ENCODE measurements around the gene TMEM222. TPM values are rescaled to one million over a fixed set of nuclear protein-coding genes. Genes with fewer than 3 reads are reported as not detected.

Gene TMEM222
- total RNA-seq, 2 donors from 2014 or later, result 41.9 to 61.3 TPM

GRCh38 chr1:27372022-27372807 lies 50.3 kb downstream of the TMEM222 start:
- DNase-seq (no peak), ATAC-seq (replicated peaks in 1 of 2) (no peak)
- Mint-ChIP-seq H3K36me3 (ENCODE audit: insufficient read depth in 2 of 2) (no peaks in the 10 kb centered on the region), H3K9me3 (no peaks in the 10 kb centered on the region), H3K27me3 (ENCODE audit: low read depth) (no peaks in the 10 kb centered on the region), H3K4me3 (no peak overlapping the region), H3K27ac (no peak overlapping the region), H3K4me1 (ENCODE audit: low read depth) (peaks cover 16% of the 10 kb centered on the region)

DNA sequence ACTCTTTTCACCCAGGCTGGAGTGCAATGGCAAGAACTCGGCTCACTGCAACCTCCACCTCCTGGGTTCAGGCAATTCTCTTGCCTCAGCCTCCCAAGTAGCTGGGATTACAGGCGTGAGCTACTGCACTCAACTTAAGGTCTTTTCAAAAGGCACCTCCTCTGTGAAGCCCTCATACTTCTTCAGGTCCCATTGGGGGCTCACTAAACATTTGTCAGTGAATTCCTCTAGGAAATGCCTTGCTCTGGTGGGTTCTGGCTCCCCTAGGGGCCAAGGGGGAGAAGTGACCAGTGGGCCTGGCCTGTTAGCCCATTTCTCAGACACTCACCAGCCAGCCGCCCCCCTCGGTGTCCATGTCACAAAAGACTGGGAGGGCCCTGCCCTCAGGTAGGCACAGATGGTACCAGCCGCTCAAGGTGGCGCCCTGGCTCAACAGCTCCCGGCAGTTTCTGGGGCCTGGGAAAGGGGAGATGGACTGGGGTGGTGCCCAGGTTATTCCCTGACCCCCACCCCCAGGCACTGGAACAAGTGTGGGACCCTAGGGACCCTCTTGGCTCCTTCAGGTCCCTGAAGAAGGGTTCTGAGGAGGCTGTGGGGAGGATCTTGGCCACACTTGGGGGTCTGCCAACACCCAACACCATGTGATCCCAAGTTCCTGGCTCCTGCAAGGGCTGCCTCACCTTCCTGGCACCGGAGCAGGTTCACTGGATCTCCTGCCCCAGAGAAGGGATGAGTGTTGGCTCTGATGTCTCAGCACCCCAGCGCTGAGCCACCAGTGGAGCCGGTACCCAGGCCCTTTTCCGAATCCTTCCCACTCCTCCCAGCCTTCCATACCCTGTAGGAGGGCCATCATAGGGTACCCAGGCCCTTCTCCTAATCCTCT lies 51.1 kb downstream of the TMEM222 start:
- Mint-ChIP-seq H3K36me3 (ENCODE audit: insufficient read depth in 2 of 2) (no peaks in the 10 kb centered on the region), H3K9me3 (no peaks in the 10 kb centered on the region), H3K27ac (no peak overlapping the region), H3K4me1 (ENCODE audit: low read depth) (peaks cover 14% of the 10 kb centered on the region), H3K4me3 (no peak overlapping the region), H3K27me3 (ENCODE audit: low read depth) (no peaks in the 10 kb centered on the region)
- DNase-seq, result no peak
- ATAC-seq (replicated peaks in 1 of 2), result no peak

- no peak within 1 kb of the TSS for H3K27ac Mint-ChIP-seq
- DNase-seq, result no peak
- H3K27me3 Mint-ChIP-seq (ENCODE audit: low read depth), result no peaks in the 10 kb centered on the region
- no peaks in the 10 kb centered on the region for H3K36me3 Mint-ChIP-seq (ENCODE audit: insufficient read depth in 2 of 2)
- no peak within 1 kb of the TSS for H3K4me3 Mint-ChIP-seq
- no peaks in the 10 kb centered on the region for H3K9me3 Mint-ChIP-seq
- ATAC-seq (replicated peaks in 1 of 2), result no peak
- H3K4me1 Mint-ChIP-seq (ENCODE audit: low read depth), result peaks cover 7% of the 10 kb centered on the region
Measured at GRCh38 chr1:27374362-27375086, 52.6 kb downstream of the TMEM222 start, which contains the start of gene FCN3. FCN3 (minus strand) TSS chr1:27374824; CDS start chr1:27374818, 6 bp downstream.

DNA sequence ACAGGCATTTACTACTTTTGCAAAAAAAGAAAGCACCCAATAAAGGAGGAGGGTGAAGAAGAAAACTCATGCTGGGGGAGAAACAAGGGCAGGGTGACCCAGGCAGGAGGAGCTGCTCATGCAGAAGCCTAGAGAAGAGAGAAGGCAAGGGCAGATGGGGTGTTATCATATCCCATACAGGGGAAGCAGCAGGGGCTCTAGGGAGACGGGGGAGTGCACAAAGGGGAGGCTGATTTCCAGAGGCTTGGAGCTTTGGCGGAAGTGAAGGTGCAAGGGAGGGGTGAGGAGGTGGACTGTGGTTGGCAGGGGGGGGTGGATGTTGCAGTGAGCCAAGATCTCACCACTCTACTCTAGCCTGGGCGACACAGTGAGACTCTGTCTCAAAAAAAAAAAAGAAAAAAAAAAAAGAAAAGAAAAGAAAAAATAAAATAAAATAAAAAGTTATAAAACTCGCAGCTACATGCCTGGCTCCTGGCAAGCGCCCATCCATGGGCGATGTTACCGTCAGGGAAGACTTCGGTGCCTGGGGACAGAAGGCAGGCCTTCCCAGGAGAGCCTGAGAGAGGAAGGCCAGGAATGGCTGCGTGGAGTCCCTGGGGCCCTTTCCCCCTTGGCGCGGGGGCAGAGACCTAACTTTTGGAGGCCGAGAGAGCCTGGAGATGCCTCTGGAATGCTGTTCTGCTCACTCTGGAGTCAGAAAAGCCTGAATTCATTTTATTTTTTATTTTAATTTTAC lies 56.0 kb downstream of the TMEM222 start:
- DNase-seq, result no peak
- no peak for ATAC-seq (replicated peaks in 1 of 2)
- Mint-ChIP-seq H3K27ac (no peak overlapping the region), H3K36me3 (ENCODE audit: insufficient read depth in 2 of 2) (no peaks in the 10 kb centered on the region), H3K9me3 (no peaks in the 10 kb centered on the region), H3K4me3 (no peak overlapping the region), H3K27me3 (ENCODE audit: low read depth) (no peaks in the 10 kb centered on the region), H3K4me1 (ENCODE audit: low read depth) (no peaks in the 10 kb centered on the region)

- Mint-ChIP-seq H3K4me1 (ENCODE audit: low read depth) (no peaks in the 10 kb centered on the region), H3K4me3 (no peak overlapping the region), H3K27me3 (ENCODE audit: low read depth) (no peaks in the 10 kb centered on the region), H3K27ac (no peak overlapping the region), H3K9me3 (no peaks in the 10 kb centered on the region), H3K36me3 (ENCODE audit: insufficient read depth in 2 of 2) (no peaks in the 10 kb centered on the region)
- DNase-seq (no peak), ATAC-seq (replicated peaks in 1 of 2) (no peak)
Measured at GRCh38 chr1:27379564-27380122, 57.7 kb downstream of the TMEM222 start.

DNA sequence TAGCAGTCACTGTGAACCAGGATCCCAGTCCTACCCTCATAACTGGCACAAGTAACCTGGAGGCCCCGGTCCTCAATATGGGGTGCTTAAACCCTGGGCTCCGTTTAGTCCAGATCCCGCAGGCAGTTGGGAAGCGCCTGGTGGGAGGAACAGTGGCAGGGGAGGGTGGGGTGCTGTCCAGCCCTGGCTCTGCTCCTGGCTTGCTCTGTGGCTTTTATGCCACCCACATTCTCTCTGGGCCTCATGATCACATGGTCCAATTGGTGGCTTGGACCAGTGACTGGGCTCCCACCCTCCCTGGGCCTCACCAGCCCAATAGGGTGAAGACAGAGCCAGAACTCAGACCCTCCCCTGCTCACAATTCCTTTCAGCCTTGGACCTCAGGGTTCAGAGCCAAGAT lies 58.3 kb downstream of the TMEM222 start:
- no peaks in the 10 kb centered on the region for H3K27me3 Mint-ChIP-seq (ENCODE audit: low read depth)
- H3K4me3 Mint-ChIP-seq, result no peak overlapping the region
- no peak overlapping the region for H3K27ac Mint-ChIP-seq
- H3K9me3 Mint-ChIP-seq, result no peaks in the 10 kb centered on the region
- H3K4me1 Mint-ChIP-seq (ENCODE audit: low read depth), result no peaks in the 10 kb centered on the region
- no peak for ATAC-seq (replicated peaks in 1 of 2)
- no peak for DNase-seq
- no peaks in the 10 kb centered on the region for H3K36me3 Mint-ChIP-seq (ENCODE audit: insufficient read depth in 2 of 2)

GRCh38 chr1:27380766-27381733 lies 59.1 kb downstream of the TMEM222 start:
- H3K9me3 Mint-ChIP-seq, result no peaks in the 10 kb centered on the region
- H3K36me3 Mint-ChIP-seq (ENCODE audit: insufficient read depth in 2 of 2), result no peaks in the 10 kb centered on the region
- H3K4me1 Mint-ChIP-seq (ENCODE audit: low read depth), result no peaks in the 10 kb centered on the region
- no peaks in the 10 kb centered on the region for H3K27me3 Mint-ChIP-seq (ENCODE audit: low read depth)
- DNase-seq, result no peak
- no peak overlapping the region for H3K4me3 Mint-ChIP-seq
- ATAC-seq (replicated peaks in 1 of 2), result no peak
- H3K27ac Mint-ChIP-seq, result no peak overlapping the region

GRCh38 chr1:27381969-27382762 lies 60.2 kb downstream of the TMEM222 start:
- DNase-seq (no peak), ATAC-seq (replicated peaks in 1 of 2) (no peak)
- no peaks in the 10 kb centered on the region for H3K36me3 Mint-ChIP-seq (ENCODE audit: insufficient read depth in 2 of 2)
- H3K9me3 Mint-ChIP-seq, result no peaks in the 10 kb centered on the region
- H3K27ac Mint-ChIP-seq, result no peak overlapping the region
- H3K4me3 Mint-ChIP-seq, result no peak overlapping the region
- H3K27me3 Mint-ChIP-seq (ENCODE audit: low read depth), result peaks cover 5% of the 10 kb centered on the region
- no peaks in the 10 kb centered on the region for H3K4me1 Mint-ChIP-seq (ENCODE audit: low read depth)

DNA sequence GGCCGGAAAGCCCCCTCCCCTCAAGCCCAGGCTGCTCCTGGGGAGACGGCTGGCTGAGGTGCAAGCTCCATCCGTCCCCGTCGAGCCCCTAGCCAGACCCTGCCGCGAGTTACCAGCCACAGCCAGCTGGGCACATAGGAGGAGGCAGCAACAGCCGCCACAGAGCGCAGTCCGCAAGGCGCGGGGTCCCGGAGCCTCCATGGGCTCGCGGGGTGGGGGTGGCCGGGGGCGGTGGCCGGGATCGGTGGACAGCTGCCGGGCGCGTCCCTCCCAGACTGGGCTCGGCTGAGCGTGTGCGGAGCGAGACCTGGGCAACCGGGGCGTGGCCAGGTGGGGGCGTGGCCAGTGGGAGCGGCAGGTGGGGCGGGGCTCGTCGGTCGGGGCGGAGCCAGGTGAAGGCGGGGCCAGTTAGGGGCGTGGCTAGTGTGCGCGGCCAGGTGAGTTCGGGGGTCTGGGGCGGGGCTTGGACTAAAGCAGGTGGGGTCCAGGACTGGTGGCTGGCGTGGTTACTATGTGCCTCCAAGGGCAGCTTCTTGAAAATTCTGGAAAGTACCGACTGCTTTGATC lies 61.2 kb downstream of the TMEM222 start, which contains the start of gene CD164L2:
Gene CD164L2, minus strand, starts transcription at position 295 of the 567 bp plus-strand sequence. Its CDS starts 94 bp downstream, at position 201.
- Mint-ChIP-seq H3K36me3 (ENCODE audit: insufficient read depth in 2 of 2) (no peaks in the 10 kb centered on the region), H3K27me3 (ENCODE audit: low read depth) (peaks cover 6% of the 10 kb centered on the region), H3K27ac (no peak within 1 kb of the TSS), H3K9me3 (no peaks in the 10 kb centered on the region), H3K4me3 (no peak within 1 kb of the TSS), H3K4me1 (ENCODE audit: low read depth) (no peaks in the 10 kb centered on the region)
- peak; percentile 37 to 50 for DNase-seq
- peak; percentile 35 to 47 for ATAC-seq (replicated peaks in 1 of 2)

GRCh38 chr1:27383661-27384060 lies 61.7 kb downstream of the TMEM222 start:
- Mint-ChIP-seq H3K4me1 (ENCODE audit: low read depth) (peaks cover 3% of the 10 kb centered on the region), H3K4me3 (no peak overlapping the region), H3K9me3 (no peaks in the 10 kb centered on the region), H3K27ac (no peak overlapping the region), H3K27me3 (ENCODE audit: low read depth) (peaks cover 9% of the 10 kb centered on the region), H3K36me3 (ENCODE audit: insufficient read depth in 2 of 2) (no peaks in the 10 kb centered on the region)
- DNase-seq, result no peak
- no peak for ATAC-seq (replicated peaks in 1 of 2)

All from activated T-cell treated with anti-CD3 and anti-CD28 coated beads, Interleukin-2, amount 50 U/mL, for 72 hours (primary cell).